NCI-H146 treated with DMSO at 0.1 percent for 48 hours (cell line): ENCODE data around the gene UNC13B.

Source experiments
- DNase-seq: peaks from one replicate; lab custom pipeline; 2025; ENCODE audit not compliant: unreplicated experiment; lab: John Stamatoyannopoulos, UW

UNC13B gene

DNA sequence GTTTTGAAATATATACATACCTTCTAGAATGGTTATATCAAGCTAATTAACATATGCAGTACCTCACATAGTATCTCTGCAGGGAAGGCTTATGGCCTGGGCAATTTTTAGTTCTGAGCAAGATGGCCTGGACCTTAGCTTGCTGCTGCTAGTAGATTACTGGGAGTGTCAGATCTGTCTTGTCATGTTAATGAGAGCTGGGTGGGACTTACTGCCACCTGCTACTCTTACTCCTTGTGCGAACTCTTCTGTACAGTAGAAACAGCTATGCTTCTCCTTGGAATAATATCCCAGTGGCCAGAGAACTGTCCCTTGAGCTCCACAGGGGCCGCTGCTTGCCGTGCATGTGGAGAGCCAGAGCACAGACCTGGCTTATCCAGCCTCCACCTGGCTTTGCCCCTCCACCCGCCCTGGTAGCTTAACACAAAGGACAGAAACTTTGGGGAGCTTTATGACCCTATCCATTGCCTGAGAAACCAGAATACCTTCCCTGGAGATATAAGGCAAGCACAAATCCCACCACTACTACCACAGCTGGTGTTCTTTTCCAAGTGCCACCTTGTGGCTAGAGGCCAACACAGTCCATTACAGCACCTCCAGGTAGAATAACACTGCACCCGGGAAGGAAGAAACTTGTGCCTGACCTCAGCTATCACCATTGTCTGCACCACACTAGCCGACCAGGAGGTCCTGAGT, 253.7 kb downstream of the UNC13B start:
- DNase-seq = no peak

DNA sequence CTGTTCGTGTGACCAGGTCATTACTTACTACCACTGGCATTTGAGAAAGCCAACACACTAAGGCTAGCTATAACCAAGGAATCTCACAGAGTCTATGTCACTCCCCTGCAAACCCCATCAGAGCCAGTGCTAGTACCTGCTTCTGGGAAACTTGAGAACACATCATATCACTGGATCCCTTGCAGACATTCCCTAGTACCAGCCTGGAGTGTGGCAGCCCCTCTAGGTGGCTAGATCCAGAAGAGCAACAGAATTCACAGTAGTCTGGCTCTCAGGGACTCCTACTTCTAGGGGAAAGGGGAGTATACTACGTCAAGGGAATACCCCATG, 254.3 kb downstream of the UNC13B start:
- no peak for DNase-seq

DNA sequence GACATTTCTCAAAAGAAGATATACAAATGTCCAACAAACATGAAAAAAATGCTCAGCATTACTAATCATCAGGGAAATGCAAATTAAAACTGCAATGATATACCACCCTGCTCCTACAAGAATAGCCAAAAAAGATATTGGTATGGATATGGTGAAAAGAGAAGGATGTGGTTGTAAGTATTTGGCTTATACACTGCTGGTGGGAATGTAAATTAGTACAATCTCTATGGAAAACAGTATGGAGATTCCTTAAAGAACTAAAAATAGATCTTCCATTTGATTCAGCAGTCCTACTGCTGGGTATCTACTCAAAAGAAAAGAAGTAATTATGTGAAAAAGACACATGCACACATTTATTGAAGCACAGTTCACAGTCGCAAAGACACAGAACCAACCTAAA, 260.5 kb downstream of the UNC13B start:
- DNase-seq = no peak

DNA sequence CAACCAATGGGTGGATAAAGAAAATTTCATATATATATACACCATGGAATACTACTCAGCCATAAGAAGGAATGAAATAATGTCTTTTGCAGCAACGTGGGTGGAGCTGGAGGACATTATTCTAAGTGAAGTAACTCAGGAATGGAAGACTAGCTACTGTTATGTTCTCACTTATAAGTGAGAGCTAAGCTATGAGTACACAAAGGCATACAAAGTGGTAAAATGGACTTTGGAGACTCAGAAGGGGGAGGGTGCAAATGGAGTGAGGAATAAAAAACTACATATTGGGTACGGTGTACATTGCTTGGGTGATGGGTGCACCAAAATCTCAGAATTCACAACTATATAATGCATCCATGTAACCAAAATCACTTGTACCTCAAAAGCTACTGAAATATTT, 260.9 kb downstream of the UNC13B start:
- DNase-seq = no peak

DNA sequence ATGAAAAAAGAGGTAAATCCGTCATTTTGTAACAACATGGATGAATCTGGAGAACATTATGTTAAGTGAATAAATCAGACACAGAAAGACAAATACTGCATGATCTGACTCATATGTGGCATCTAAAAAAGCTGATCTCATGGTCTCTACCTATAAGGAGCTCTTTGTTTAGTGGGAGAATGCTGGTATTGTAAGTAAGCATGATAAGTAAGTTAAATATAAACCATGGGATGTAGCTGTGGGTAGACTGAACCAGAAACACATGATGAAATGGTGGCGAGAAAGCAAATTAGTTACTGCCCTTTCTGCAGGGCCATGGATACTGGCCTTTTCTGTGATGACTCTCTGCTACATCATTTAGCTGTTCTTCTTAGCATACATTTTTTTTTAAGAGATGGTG, 261.7 kb downstream of the UNC13B start:
- DNase-seq = no peak

DNA sequence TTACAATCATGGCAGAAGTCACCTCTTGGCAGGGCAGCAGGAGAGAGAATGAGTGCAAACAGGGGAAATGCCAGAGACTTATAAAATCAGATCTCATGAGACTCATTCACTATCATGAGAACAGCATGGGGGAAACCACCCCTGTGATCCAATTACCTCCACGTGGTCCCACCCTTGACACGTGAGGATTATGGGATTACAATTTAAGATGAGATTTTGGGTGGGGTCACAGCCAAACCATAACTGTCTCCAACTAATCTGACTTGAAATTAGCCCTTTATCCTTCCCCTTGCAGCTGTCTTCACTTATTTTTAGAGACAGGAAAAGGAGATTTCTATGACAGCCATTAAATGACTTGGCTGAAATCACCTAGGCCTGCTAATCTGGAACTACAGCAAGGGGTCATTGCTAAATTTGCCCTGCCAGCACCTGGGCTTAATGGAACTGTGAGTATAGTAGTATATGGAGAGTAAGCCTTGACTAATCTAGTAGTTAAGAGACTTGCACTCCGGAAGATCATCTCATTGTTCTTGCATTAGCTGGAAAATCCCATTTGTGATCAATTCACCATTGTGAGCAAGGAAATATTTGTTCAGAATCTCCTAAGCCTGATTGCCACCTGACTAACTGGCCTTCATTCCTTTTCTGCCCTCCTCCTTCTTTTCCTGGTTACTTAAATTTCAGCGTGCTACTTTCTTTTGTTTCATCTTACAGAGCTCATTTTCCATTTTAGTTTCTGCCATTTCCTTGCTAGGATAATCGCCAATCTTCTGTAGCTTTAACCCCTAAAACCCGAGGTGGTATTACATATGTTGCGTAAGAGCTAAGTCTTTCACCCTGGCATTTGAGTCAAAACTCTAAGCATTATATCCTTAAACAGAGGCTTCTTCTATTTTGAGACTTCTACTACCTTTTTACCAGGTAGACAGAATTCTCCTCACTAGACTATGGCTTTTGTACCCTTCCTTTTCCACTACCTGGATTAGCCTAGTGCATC, 262.8 kb downstream of the UNC13B start:
- DNase-seq = no peak

DNA sequence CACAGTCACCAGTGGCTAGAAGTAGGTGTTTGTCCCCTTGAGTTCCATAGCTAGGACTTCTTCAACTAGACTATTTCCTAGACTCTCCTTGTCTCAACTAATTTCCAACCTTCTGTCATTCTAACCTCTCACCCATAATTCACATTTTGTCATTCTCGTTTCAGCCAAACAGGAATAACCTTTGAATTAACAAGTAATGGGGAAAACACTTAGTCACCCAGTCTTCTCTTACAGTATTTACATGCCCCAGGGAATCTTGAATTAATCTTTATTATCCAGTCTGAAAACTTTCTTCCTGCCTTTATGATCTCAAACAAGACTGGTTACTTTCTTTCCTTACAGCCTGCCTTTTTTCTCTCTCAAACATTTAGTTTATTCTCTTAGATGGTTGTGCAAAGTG, 264.8 kb downstream of the UNC13B start:
- DNase-seq = no peak

DNA sequence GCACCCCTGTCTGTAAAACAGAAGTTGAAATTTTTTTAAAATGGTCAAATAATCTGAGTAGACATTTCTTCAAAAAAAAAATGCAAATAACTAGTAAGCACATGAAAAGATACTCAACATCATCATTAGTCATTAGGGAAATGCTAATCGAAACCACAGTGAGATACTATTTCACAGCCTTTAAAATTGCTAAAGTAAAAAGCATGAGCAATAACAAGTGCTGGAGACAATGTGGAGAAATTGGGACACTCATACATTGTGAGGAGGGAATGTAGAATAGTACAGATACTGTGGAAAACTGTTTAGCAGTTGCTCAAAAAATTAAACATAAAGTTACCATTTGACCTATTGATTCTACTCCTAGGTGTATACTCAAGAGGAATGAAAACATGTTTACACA, 269.7 kb downstream of the UNC13B start:
- no peak for DNase-seq

DNA sequence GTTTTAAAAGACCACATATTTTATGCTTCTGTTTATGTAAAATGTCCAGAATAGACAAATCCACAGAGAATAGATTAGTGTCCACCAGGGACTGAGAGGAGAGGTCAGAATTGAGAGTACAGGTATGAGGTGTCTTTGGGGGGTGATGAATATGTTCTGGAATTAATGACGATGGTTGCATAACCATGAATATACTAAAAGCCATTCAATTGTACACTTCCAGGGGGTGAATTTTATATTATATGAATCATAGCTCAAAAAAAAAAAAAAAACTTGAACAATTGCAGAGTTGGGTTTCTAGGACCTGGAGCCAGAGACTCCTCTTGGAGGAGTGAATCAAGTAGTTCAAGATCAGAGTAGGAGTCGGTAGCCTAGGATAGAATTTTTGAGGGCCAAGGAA, 270.3 kb downstream of the UNC13B start:
- no peak for DNase-seq

DNA sequence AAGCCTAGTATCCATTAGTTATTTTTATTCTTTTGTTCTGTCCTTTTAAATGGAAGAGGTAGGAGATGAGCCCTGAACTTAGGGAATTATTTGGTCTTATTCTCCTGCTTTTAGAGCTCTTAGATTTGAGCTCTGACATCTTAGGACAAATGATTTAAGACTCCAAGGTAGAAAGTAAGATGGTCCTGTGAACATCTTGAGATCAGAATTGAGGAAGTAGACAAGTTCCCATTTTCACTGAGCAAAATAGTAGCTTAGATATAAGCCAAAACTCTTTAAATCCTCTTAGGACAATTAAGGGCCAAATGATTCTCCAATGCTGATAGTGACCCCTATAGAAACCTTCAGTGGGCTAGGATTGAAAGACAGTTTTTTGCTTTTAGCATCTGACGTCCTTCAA, 275.1 kb downstream of the UNC13B start:
- no peak for DNase-seq

DNA sequence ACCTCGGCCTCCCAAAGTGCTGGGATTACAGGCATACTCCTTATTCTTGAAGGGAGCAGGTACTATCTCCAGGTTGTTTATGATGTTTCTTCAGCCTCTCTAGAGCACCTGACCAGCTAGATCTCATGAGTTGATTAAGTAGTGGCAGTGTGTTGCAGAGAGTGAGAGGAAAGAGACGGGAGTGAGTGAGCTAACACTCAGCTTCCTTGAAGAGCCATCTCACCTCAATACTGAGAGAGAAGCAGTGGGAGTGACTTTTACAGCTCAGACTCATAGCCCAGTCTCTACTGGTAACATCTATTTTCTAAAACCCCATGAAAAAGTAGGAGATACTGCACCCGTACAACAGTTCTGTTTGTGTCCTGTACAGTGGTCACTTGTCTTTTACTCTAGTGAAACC, 284.2 kb downstream of the UNC13B start:
- no peak for DNase-seq

DNA sequence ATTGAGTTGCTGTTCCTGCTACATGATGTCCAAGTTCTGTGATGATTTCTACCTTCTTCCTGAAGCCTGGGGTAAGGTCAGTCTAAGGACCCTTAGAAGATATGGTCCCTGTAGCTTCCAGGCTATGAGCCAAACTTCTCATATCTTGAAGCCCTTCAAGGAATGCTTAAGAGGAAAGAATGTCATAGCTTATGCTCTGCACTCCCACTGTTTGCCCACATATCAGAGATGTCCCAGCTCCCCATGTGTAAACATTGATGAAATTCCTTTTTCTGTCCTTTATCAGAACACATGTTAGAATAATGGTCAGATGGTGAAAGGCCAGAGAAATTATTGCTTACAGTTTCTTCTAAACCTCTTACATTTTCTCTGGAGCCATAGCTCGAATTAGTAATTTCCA, 286.7 kb downstream of the UNC13B start:
- no peak for DNase-seq

DNA sequence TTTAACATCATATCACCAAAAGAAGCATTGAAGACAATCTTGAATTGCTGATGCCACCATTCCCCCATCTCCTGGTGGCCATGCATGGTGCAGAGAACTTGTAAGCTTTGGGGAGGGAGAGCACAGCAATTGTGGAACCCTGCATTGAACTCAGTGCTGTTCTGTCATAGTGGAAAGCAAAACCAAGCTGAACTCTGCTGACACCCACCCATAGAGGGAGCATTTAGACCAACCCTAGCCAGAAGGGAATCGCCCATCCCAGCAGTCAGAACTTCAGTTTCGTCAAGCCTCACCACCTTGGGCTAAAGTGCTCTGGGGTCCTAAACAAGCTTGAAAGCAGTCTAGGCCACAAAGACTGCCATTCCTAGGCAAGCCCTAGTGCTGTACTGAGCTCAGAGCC, 290.7 kb downstream of the UNC13B start:
- no peak for DNase-seq

DNA sequence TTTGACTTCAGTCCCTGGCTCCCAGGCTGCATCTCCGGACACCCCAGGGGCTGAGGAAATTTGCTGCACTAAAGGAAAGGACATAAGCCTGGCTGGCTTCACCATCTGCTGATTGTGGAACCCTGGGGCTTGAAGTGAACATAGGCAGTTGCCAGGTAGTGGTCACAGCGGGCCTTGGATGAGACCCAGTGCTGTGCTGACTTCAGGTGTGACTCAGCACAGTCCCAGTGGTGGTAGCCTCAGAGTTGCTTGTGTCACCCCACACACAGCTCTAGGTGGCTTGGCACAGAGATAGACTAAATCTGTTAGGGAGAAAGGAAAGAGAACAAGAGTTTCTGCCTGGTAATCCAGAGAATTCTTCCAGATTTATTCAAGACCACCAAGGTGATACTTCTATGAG, 292.0 kb downstream of the UNC13B start:
- DNase-seq = no peak
